CD4-positive, alpha-beta T cell treated with Interleukin-4 for 4 hours (primary cell): ENCODE results near the gene LHFPL2.
"Not testable (repeated sequence)": the region's sequence is repeated elsewhere in the genome, so short reads cannot be mapped to it uniquely, and the experiment has no call there.

ENCODE experiments used
- DNase-seq: peaks from one replicate; pipeline ENCODE4 v3.0.0-alpha.2; 2020

The LHFPL2 gene

DNA sequence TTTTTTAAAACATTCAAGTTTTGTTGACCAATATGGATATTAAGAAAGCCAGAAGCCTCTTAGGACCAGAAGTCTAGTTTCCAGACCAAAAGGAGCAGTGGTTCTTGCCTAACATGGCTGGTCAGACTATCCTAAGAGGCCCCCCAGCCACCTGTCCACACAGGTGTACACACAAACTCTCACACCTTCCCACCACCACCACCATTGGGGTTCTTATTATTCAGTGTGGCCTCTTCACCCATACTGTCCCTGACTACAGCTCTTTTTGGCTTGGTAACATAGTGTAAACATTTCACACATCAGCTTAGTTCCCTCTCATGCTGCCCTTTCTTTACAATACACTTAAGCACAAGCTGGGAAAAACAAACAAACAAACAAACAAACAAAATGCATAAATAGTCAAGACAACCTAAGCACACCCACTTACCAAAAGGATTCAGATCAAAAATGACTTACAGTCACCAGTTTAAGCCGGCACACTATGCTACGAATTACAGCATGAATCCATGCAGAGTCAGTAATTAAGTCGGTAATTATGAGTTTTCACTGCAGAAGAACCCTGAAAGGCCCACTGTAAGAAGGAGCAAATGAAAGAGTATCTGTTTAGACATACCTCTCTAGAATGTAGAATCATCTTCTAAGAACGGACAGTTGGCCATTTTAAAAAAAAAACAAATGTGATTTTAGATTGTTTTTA is 9.5 kb downstream of the LHFPL2 start:
- DNase-seq = no peak

DNA sequence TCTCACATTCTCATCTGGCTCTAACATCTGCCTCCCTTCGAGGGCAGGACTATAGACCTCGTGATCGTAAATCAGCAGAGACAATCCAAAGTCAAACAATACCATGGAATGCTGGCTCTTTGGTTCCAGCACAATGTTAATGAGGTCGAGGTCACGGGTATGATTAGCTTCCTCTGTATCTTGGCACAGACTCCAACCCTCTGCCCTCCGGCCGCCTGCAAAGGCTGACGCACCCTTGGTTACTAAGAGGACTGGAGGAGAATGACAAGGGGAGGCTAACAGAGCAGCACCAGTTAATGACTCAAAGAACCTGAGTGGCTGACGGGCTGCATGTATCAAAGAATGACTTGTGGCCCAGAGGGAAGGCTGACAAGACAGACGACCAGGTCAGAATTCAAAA is 10.1 kb downstream of the LHFPL2 start:
- DNase-seq = no peak

- DNase-seq = no peak
These were observed 11.1 kb downstream of the LHFPL2 start for GRCh38 chr5:78637468-78637867.

DNA sequence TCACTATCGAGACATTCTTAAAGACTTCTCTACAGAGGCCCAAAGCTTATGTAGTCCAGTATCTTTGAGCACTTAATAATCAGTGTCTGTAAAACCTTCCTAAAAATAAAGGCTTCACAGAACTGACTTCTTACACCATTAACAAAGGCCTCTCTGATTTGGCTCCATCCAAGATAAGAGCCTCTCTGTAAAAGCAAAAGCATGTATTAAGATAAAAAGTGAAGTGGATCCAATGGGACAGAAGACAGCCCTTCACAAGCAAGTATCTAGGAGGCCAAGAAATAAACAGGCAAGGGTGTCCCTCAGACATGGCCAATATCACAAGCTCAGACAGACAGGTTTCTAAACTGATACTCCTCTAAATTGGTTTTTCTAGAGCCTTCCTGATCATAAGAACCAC is 11.9 kb downstream of the LHFPL2 start:
- no peak for DNase-seq

DNA sequence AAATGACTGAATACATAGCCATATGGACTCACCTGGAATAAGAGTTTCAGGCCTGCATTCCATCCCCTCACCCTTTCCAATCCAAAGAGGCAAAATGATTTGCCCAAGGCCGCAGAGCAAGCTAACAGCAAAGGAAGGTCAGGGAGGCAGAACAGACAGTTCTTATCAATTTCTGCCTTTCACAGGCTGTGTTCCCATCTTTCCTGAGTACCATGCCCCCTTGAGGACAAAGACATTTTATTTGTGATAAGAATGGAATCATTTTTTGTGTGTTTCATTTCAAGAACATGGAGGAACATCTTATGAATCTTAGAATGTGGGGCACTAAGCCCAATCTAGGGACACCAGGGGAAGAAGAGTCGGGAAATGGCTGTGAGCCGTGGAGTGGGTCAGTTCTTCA is 13.9 kb downstream of the LHFPL2 start:
- no peak for DNase-seq

GRCh38 chr5:78634229-78634628 is 14.3 kb downstream of the LHFPL2 start:
- no peak for DNase-seq

DNA sequence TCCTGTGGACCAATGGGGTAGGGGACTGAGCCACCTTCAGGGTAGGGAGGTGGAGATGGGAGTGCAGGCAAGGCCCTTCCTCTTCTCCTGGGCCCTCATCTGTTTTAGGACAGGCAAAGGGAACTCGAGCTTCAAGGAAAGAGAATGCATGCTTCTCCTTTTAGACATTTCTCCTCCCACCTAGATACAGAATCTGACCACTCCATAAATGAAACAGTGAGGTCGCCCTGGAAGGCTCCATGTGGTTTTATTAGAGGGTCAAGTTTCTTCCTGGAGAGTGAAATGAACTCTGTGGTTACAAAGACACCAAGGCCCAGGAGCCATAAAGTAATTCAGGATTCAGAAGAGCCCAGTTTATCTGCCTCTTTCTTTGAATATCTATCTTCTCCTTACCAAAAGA is 14.9 kb downstream of the LHFPL2 start:
- no peak for DNase-seq

DNA sequence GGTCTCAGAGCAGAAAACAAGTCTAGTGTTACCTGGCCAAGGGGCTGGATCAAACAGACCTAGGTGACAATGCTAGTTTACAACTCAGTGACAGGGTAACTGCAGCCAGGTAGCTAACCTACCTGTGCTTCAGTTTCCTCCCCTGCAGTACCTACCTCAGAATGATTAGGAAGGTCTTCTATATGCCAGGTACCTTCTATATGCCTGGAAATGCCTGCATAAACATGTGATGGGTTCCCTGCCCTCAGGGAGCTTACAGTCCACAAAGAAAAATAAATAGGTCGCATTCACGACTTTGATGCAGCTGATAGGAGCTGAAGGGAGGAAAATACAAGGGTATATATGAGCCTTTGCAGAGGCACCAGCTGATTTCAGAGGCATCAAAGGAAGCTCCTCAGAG is 16.1 kb downstream of the LHFPL2 start:
- no peak for DNase-seq

DNA sequence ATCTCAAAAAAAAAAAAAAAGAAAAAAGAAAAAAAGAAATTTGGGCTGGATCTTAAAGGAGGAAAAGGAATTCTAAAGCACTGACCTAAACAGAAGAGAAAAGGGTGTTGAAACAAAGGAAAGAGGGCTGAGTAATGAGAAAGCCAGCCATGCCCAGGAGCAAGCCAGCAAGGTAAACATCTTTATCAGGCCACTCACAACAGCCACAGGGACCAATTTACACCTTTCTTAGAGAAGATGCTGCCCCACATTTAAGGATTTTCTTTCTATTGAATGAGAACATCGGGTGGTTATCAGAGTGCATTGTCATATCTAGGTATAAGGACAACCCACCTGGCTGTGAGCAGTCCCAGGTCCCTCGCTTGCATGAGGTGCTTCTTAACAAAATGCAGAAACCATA is 16.6 kb downstream of the LHFPL2 start:
- no peak for DNase-seq

- no peak for DNase-seq
These were observed 18.5 kb downstream of the LHFPL2 start for GRCh38 chr5:78630047-78630446.

GRCh38 chr5:78629624-78630023 is 18.9 kb downstream of the LHFPL2 start:
- no peak for DNase-seq

GRCh38 chr5:78628270-78628992 is 20.1 kb downstream of the LHFPL2 start:
- DNase-seq = no peak

DNA sequence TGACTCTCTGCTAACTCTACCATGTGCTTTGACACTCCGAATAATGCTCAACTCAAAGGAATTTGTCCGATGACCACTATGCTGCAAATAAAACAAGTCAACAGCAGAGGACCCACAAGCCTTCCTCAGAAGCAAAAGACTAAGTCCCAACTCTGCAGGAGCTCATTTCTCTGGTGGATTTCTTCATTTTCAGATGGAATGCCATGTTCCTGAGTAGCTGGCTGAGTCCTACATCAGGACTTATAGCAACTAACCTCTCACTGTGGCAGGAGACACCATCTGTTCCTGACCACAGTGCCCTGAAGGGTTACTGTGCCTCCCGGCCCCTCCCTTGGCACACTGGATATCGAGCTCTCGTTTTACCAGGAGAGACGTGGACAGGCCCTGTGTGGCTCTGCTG is 20.8 kb downstream of the LHFPL2 start:
- DNase-seq = no peak

DNA sequence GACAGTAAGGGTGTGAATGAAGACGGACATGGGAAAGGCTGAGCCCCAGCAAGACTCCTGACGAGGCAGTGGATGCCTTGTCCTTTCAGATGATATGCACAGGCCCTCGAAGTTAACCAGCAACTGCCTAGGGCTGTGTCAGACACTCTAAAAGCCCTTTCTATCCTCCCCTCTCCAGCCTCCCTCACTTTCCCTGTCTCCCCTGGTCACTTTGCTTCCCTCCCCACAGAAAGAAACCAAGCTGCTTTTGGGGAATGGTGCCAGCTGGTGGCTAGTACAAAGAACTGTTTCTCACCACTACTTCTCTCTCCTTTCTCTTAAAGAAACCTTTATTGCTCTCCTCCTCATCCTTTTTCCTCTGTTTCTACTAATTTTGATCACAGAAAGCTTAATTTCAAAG is 21.4 kb downstream of the LHFPL2 start:
- no peak for DNase-seq

GRCh38 chr5:78626009-78626571 is 22.5 kb downstream of the LHFPL2 start:
- DNase-seq = no peak

GRCh38 chr5:78624992-78625391 is 23.6 kb downstream of the LHFPL2 start:
- DNase-seq = no peak

- no peak for DNase-seq
These were observed 24.5 kb downstream of the LHFPL2 start for GRCh38 chr5:78624011-78624541.

- DNase-seq = no peak
These were observed 26.1 kb downstream of the LHFPL2 start for GRCh38 chr5:78622302-78622971.

GRCh38 chr5:78621291-78621738 is 27.3 kb downstream of the LHFPL2 start:
- no peak for DNase-seq

GRCh38 chr5:78620119-78620518 is 28.5 kb downstream of the LHFPL2 start:
- not testable (repeated sequence) for DNase-seq

DNA sequence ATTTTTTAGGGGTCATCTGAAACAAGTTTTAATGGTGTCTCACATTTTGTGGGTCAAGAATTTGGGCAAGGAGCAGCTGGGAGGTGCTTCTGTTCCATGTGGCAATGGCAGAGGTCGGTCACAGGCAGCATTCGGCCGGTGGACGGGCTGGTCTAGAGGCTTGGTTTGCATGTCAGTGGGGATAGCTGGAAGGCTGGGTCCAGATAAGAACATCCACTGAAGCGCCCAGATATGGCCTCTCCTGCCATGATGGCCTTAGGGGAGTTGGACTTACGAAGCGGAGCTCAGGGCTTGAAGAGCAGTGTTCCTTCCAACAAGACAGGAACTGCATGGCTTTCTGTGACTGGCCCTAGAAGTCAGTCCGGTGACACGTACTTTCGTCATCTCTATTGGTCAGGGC is 30.3 kb downstream of the LHFPL2 start:
- DNase-seq = no peak

- DNase-seq = no peak
These were observed 32.9 kb downstream of the LHFPL2 start for GRCh38 chr5:78615697-78616096.

- no peak for DNase-seq
These were observed 33.8 kb downstream of the LHFPL2 start for GRCh38 chr5:78614816-78615215.

- no peak for DNase-seq
These were observed 34.8 kb downstream of the LHFPL2 start for GRCh38 chr5:78613756-78614155.
